ENCODE measurements around the gene LSR. TPM values are rescaled to one million over a fixed set of nuclear protein-coding genes. Genes with fewer than 3 reads are reported as not detected.

Gene LSR
- total RNA-seq, 1 donor from 2014 or later, result 27.1 TPM

- Histone ChIP-seq H3K4me1 (no peaks in the 10 kb centered on the region), H3K27me3 (no peaks in the 10 kb centered on the region), H2AFZ (replicated peaks) (no peak overlapping the region), H3K9me3 (ENCODE audit: low read depth) (no peaks in the 10 kb centered on the region), H3K4me3 (no peak overlapping the region), H4K20me1 (ENCODE audit: low read depth) (no peaks in the 10 kb centered on the region), H3K9ac (no peak overlapping the region), H3K4me2 (no peak overlapping the region), H3K79me2 (ENCODE audit: low read depth) (no peaks in the 10 kb centered on the region), H3K36me3 (no peaks in the 10 kb centered on the region), H3K27ac (no peak overlapping the region), H3F3A (ENCODE audit: low read depth) (no peaks in the 10 kb centered on the region)
- DNase-seq (ENCODE audit: low spot score), result no peak
- Mint-ChIP-seq H3K9me3 (no peaks in the 10 kb centered on the region), H3K4me3 (peak overlapping the region; percentile 34), H3K27me3 (ENCODE audit: insufficient read depth, low read depth) (peaks cover 12% of the 10 kb centered on the region), H3K27ac (peak overlapping the region; percentile 53), H3K4me1 (peaks cover 14% of the 10 kb centered on the region), H3K36me3 (no peaks in the 10 kb centered on the region)
- TF ChIP-seq CTCF (IDR thresholded peaks at IDR 0.05) (no peak), EZH2 (IDR thresholded peaks at IDR 0.05) (no peak), EZH2phosphoT487 (IDR thresholded peaks at IDR 0.05) (no peak)
Measured at GRCh38 chr19:35308910-35309309, 60.1 kb downstream of the LSR start.

GRCh38 chr19:35309481-35310279 lies 60.9 kb downstream of the LSR start:
- H3K27ac Mint-ChIP-seq, result no peak overlapping the region
- Histone ChIP-seq H2AFZ (replicated peaks) (no peak overlapping the region), H3K79me2 (ENCODE audit: low read depth) (no peaks in the 10 kb centered on the region), H4K20me1 (ENCODE audit: low read depth) (no peaks in the 10 kb centered on the region), H3K27me3 (no peaks in the 10 kb centered on the region), H3K36me3 (no peaks in the 10 kb centered on the region), H3K4me2 (no peak overlapping the region), H3K4me1 (no peaks in the 10 kb centered on the region), H3K4me3 (no peak overlapping the region), H3K9ac (no peak overlapping the region), H3F3A (ENCODE audit: low read depth) (no peaks in the 10 kb centered on the region), H3K27ac (no peak overlapping the region), H3K9me3 (ENCODE audit: low read depth) (no peaks in the 10 kb centered on the region)
- no peak overlapping the region for H3K4me3 Mint-ChIP-seq
- H3K9me3 Mint-ChIP-seq, result no peaks in the 10 kb centered on the region
- H3K36me3 Mint-ChIP-seq, result no peaks in the 10 kb centered on the region
- H3K4me1 Mint-ChIP-seq, result peaks cover 12% of the 10 kb centered on the region
- peaks cover 15% of the 10 kb centered on the region for H3K27me3 Mint-ChIP-seq (ENCODE audit: insufficient read depth, low read depth)
- no peak for TF ChIP-seq CTCF (IDR thresholded peaks at IDR 0.05)
- TF ChIP-seq EZH2 (IDR thresholded peaks at IDR 0.05), result no peak
- no peak for TF ChIP-seq EZH2phosphoT487 (IDR thresholded peaks at IDR 0.05)
- DNase-seq (ENCODE audit: low spot score), result no peak

GRCh38 chr19:35310331-35310730 lies 61.5 kb downstream of the LSR start:
- H3K79me2 ChIP-seq (ENCODE audit: low read depth), result no peaks in the 10 kb centered on the region
- no peaks in the 10 kb centered on the region for H3K9me3 ChIP-seq (ENCODE audit: low read depth)
- no peaks in the 10 kb centered on the region for H4K20me1 ChIP-seq (ENCODE audit: low read depth)
- Mint-ChIP-seq H3K27me3 (ENCODE audit: insufficient read depth, low read depth) (peaks cover 17% of the 10 kb centered on the region), H3K9me3 (no peaks in the 10 kb centered on the region), H3K4me3 (no peak overlapping the region), H3K27ac (no peak overlapping the region), H3K4me1 (peaks cover 12% of the 10 kb centered on the region), H3K36me3 (no peaks in the 10 kb centered on the region)
- H3K4me3 ChIP-seq, result no peak overlapping the region
- TF ChIP-seq EZH2 (IDR thresholded peaks at IDR 0.05) (no peak), EZH2phosphoT487 (IDR thresholded peaks at IDR 0.05) (no peak), CTCF (IDR thresholded peaks at IDR 0.05) (no peak)
- no peaks in the 10 kb centered on the region for H3K27me3 ChIP-seq
- no peak overlapping the region for H3K27ac ChIP-seq
- no peak overlapping the region for H2AFZ ChIP-seq (replicated peaks)
- no peak overlapping the region for H3K4me2 ChIP-seq
- H3K4me1 ChIP-seq, result no peaks in the 10 kb centered on the region
- H3F3A ChIP-seq (ENCODE audit: low read depth), result no peaks in the 10 kb centered on the region
- no peaks in the 10 kb centered on the region for H3K36me3 ChIP-seq
- DNase-seq (ENCODE audit: low spot score), result no peak
- no peak overlapping the region for H3K9ac ChIP-seq

All from neural progenitor cell (in vitro differentiated cells).